Activated effector memory CD4-positive, alpha-beta T cell treated with anti-CD3 and anti-CD28 coated beads, Interleukin-2, amount 50 U/mL, for 16 hours (primary cell): ENCODE measurements around the gene NEDD9.
A peak's percentile ranks its signal among the peaks of the same experiment; 100 is the strongest.

Experiments used
- DNase-seq: peaks from one replicate; pipeline ENCODE4 v3.0.0-alpha.2; 2020

Gene NEDD9

DNA sequence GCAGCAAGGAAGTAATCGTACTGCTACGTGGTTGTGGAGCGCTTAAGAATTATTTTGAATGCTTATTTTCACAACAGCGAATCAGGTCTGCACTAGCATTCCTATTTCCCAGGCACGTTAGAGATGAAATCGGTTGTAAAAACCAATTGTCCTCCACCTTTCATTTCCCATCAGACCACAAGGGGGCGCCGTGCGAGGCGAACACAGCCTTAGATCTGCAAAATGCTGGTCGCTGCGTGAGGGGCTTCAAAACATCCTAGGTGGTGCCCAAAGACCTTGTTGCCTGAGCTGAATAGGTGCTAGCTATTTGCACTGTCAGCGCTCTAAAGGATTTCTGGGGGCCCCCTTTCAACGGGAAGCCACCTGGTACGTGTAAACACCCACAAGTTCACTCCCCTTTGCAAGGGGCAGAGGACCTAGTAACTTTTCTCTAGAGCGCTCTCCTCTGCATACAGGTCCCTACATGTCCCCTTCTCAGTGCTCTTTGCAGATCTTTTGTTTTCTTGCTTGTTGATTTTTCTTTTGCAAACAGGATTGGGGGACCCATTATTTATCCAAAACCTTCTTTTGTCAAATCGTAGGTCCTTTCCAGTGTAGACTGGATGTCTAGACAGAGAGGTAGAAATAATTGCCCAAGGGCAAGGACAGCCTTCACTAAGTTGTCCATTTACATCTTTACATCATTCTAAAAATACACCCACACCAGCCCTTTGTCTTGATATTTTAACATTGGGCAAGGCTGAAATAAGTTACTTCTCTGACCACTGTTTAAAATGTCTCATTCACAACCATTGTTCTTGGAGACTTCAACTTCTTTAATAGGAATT lies 59.8 kb downstream of the NEDD9 start:
- peak; percentile 92 for DNase-seq

DNA sequence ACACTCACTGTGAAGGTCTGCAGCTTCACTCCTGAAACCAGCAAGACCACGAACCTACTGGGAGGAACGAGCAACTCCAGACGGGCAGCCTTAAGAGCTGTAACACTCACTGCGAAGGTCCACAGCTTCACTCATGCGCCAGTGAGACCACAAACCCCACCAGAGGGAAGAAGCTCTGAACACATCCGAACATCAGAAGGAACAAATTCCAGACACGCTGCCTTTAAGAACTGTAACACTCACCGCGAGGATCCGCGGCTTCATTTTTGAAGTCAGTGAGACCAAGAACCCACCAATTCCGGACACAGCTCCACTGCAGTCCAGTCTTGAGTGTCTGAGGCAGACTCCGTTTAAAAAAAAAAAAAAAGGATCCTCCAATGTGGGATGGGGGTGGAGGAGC lies 60.5 kb downstream of the NEDD9 start:
- no peak for DNase-seq

DNA sequence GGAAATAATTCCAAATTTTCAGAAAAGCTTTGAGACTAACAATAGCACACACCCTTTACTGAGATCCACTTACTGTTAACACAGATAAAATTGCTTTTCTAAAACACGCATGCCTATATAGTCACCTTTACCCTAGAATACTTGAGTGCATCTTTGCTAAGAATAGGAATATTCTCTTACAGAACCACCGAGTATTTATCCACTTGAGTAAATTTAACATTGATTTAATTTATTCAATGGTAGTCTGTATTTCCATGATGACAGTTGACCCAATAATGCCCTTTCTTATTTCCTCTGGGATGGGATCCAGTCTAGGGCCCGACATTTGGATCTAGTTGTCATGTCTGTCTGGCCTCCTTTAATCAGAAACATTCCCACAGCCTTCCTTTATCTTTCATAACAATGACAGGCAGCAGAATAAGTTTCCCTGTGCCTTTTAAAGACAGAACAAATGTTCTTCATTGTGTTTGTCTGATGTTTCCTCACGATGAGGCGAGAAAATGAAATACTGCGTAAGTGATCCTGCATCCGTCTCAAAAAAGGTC lies 64.3 kb downstream of the NEDD9 start:
- DNase-seq = no peak

DNA sequence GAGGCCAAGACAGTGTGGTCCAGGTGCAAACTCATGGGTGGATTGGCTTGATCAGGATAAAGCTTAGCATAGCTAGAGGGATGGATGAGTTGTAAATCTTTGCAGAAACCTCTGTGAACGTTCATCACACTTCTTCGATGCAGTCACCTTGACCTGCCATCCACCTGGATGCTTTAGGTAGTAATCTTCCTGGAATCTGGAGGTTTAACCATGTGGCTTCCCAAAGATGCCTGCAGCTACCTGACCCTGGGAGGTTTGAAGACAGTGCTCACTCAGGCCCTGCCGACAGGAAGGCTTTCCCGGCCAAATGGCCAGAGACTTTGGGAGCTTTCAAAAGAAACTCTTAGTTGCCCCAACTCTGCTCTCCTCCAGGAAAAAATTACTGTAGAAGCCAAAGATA lies 65.5 kb downstream of the NEDD9 start:
- no peak for DNase-seq

DNA sequence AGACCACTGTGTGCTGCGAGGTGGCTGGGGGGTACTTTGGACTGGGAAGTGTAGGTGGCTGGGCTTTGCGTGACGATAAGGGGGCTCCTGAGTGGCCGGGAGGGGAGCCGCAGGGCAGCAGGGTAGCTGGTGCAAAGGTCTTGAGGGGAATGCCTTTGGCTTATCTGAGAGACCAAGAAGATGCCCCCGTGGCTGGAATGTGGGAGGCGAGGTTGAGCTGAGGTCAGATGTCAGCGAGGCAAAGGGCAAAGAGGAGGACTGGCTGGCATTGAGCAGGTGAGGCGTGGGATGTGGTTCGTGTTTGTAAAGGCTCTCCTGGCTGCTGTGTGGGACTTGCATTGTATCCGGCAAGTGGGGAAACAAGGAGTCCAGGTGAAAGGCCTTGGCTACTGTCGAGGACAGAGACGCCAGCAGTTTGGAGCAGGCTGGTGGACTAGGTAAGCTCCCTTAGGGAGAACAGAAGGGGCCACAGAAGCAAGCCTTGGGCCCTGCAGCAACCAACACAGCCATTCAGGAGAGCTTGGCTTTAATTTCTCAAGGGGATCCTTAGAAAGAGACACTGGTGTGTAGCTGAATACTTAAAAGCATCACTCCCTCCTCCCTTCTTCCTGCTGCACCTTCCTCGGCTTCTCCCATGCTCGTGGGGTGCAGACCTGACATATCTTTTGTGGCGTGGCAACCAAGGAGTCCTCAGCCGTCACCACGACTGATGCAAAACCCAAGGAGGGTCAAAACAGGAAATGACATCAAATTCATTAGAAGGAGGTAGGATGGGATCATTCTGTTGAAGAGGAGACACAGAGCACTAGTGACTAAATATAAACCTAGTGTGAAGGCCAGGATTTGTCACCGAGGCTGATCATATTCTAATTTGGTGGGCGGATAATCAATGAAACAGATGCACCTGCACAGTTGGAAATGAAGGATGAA lies 67.5 kb downstream of the NEDD9 start:
- DNase-seq = no peak

DNA sequence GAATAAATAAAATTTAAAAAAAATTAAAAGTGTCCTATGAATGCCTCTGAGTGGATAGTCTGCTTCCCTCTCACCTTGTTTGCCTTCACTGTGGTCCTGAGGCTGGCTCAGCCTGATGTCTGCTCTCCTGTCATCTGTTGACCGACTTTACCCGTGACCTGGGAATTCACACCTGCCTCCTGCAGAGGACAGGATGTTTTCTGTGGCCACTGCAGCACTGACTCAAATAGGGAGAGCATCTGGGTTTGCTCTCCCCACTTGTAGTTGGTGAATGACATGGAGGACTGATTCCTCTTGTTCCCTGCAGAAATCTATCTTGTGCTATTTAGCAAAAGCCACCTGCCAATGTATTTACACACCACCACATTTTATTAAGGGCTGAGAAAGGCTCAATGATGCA lies 68.5 kb downstream of the NEDD9 start:
- no peak for DNase-seq

DNA sequence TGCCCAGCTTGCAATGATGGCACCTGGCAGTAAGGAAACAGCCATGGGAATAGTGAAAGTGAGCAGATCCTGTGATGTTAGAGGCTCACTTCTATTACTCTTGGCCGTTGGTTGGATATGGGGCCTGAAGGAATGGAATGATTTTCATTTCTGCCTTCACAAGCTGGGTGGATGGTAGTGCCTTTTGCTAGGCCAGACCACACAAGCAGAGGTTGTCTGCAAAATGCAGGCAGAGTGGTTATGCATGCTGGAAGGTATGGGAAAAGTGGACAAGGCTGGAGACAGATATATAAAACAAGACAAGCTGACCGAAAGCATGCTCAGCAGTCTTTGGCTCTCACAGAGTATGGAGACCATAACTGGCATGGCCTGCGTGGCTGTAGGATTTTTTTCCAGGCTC lies 70.2 kb downstream of the NEDD9 start:
- DNase-seq = no peak

DNA sequence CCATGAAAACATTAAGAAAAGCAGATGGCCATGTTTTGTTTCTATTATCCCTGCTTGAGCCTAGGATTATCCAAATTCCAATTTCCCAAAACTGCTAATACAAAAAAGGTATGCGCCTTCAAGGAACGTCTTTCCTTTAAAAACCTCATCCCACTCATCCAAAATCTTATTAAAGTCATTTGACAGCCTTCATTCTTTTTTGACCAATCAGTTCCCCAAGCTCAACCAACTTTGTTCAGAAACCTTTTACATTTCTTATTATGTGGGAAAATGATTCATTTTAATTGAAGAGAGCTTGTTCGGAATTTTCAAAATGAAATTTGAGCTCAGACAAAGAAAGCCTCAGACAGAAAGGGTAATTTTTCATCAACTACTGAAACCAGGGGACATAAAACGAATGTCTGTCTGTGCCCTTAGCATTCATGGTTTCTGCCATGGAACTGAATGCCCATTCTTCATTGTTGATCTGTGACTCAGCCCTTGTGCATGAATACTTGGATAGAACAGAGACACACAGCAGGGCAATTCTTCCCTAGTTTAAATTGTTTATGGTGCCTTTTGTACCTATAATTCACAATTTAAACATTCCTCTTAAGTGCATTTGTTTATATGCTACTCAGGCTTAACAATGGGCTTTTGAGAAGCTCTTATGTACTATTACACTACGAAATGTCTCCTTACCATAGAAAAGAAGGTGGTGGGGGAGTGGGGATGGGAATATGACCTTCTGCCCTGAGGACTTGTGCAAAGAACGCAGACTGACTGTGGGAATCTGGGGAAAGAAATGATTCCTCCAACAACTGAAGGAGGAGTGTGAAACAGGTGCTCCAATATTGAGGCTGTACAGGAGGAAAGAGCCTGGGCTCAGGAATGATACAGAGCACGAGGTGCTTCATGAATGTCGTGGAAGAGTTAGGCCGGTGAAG lies 71.2 kb downstream of the NEDD9 start:
- no peak for DNase-seq

DNA sequence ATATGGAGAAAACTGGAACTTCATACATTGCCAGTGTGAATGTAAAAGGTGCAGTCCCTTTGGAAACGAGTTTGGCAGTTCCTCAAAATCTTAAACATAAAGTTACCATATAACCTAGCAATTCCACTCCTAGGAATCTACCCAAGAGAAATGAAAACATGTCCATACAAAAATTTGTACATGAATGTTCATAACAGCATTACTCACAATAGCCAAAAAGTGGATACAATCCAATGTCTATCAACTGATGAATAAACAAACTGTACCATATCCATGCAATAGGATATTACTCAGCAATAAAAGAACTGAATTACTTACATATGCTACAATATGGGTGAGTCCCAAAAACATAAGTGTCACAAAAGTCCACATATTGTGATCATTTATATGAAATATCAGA lies 72.3 kb downstream of the NEDD9 start:
- DNase-seq = no peak

DNA sequence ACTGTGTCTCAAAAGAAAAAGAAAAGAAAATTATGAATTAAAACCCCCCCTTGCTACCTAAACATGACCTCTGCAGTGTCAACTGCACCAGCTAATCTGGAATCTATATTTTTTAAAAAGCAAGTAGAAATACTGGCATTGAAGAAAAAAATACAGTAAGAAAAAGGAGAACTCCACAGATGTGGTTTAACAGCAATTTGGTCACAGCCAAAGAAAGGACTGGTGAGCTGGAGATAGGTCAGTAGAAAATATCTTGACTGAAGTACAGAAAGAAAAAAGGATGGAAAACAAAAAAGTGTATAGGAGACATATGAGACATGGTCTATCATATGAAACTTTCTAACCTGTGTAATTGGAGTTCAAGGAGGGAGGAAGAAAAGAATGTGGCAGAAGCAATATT lies 76.9 kb downstream of the NEDD9 start:
- no peak for DNase-seq

DNA sequence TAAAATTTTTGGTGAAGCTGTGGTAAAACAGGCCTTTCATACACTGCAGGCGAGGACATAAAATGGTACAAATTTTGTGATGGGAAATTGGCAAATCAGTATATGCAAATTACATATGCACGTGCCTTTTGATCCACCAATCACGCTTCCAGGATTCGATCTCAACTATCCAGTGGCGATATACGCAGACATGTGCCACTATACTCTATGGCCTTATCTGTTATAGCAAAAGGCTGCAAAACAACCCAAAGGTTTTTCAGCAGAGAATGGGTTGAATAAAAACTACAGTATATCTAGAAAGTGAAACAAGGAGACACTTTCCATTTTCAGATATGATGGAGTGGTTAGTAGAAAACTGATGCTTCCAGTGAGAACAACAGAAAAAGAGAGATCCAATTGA lies 79.0 kb downstream of the NEDD9 start:
- no peak for DNase-seq

DNA sequence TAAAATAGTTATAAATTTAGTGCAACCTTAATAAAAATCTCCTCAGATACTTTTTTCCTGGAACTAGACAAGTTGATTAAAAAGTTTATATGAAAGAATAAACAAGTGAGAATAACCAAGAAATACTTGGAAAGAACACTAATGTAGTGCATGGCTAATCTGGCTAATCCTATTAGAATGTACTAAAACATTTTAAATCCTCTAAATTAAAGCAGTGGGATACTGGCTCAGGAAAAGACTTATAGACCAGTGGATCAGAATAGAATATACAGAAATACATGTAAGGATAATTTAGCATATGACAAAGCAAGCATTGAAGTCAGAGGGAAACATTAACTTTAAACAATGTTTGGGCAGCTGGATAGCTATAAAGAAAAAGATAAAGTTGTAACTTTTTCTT lies 79.9 kb downstream of the NEDD9 start:
- no peak for DNase-seq

DNA sequence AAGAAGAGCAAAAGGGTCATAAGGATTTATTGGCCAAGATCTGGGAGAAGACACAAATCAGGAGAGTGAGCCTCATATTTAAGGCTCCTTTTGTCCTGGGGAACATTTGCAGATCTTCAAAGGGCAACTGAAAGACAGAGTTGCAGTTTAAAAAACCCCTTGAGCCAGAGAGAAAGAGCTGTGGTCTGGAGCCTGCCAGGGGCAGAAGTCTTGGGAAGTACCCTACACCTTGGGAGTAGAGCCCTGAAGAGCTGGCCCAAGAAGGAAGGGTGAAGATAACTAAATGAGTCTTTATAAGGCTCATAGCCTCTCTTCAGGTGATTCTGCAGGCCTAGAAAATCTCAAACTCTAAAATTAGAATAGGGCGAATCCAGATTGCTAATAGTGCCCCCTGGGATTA lies 81.0 kb downstream of the NEDD9 start:
- no peak for DNase-seq

DNA sequence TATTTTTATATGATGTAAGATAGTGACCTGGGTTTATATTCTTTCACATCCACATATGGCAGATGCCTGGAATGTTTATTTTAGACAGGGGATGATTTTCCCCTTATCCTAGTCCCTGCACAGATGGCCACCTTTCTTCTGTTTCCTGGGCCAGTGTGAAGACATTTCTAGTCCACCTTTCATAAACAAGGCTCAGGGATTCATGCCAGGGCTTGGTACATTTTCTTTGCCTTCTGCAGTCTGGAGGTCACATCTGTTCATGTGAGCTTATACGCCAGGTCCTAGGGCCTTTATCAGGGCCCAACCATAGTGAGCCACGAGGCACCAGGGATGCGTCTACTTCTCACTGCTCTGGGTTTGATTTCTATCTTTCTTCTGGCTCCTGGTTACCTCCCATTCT lies 82.9 kb downstream of the NEDD9 start:
- DNase-seq = no peak

DNA sequence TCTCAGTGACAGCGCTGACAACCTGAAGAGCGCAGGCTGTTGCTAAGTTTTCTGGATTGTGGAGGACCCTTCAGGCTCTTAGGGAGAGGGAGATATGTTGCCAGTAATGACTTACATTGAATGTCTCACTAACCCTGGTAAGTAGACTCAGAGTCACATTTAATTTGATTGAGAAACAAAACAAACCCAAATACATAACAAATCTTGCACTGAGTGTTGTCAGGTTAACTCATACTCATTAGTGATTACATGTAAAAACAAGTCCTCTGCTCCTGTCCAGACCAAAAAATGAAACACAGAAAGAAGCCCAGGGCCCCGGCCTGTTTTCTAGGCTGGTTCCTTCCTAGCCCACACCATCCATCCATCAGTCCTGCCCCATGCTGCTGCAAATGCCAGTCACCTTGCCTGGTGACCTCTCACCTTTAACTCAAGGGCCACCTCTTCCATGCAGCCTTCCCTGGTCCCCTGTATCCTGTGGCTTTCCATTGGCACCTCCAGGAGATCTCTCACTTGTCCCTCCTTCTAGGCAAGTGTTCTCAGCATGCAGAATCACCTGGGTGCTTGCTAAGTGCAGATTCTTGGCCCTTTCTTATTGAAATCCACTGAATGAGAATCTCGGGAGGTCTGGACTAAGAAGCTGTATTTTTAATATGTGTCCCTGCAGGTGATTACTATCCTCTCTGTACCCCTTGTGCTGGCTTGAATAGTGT lies 86.2 kb downstream of the NEDD9 start:
- no peak for DNase-seq

DNA sequence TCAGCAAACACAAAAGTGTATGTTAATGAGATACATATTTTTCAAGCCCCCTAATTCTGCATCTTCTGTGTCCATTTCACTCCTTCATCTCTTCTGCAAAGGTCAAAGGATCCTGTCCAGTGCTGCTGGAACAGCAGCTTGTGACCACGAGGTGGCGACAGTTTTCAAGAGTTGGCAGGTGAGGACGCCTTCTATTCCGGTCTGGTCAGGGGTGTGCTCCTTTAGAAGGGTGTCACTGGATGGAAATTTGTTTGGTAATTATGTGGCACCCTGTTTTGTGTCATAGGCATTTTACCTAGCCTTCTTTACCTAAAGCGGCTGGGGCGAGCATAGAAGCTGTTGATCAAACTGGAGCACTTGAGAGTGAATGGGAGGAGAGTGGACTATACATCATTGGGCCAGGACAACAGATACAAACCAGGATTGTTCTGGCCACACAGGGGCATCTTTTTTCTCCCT lies 88.0 kb downstream of the NEDD9 start:
- peak; percentile 91 for DNase-seq

DNA sequence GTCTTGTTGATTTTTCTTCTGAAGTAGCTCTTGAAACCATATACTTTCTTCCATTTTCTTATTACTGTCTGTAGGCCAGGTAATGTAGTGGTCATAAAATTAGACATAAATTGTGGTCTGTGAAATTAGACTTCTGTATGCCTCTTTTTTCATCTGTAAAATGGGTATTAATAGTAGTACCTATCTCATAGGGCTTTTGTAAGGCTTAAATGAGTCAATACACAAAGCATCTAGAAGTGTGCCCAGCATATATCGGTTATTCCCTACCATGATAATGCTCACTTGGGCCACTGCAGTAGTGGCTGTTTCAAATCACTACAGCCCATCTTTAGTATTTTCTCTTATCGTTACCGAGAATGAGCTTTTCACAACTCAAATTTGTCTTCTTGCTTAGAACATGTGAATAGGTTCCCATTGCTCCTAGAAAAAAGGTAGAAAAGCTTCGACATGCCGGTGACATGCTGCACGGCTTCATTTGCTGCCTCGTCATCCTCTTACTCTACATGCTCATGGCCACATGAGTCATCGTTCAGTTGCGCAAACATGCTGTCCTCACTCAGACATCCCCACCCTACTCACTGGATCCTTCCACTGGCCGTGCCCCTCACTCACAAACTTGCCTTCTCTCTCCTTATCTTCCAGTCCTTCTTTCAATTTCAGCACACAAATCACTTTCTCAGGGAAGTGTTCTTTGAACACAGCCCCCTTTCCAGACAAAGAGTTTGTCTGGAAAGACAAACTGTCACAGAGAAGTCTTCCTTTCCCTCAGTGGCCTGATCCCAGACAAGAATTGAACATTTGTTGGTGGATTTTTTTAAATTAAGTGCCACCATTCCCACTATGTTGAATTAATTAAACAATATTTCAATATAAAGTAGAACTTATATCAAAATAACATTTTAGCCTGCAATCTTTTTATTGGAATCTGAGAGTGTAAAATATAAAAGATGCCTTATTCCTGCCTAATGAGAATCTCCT lies 88.8 kb downstream of the NEDD9 start:
- no peak for DNase-seq

DNA sequence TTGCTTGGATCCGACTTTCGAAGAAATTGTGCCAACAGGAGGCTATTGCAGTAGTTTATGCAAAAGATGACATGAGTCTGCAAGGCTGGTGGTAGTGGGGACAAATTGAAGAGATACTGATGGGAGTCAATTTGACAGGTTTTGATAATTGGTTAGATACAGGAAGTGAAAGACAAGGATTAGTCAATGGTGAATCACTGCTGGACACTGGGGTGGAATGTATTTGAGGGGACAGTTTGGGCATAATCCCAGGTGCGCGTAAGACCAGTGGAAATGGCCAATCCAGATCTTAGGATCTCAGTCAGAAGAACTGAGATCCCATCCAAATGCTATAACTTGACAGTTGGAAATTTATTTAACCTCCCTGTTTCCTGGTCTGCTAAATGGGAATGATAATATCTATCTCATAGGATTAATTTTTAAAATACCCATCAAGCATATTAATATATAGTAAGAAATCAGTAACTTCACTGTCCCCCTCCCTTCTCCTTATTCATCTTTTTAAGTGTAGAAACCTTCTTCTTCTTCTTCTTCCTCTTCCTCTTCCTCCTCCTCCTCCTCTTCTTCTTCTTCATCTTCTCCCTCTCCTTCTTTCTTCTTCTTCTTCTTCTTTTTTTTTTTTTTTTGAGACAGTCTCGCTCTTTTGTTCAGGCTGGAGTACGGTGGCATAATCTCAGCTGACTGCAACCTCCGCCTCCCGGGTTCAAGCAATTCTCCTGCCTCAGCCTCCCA lies 90.0 kb downstream of the NEDD9 start:
- no peak for DNase-seq

DNA sequence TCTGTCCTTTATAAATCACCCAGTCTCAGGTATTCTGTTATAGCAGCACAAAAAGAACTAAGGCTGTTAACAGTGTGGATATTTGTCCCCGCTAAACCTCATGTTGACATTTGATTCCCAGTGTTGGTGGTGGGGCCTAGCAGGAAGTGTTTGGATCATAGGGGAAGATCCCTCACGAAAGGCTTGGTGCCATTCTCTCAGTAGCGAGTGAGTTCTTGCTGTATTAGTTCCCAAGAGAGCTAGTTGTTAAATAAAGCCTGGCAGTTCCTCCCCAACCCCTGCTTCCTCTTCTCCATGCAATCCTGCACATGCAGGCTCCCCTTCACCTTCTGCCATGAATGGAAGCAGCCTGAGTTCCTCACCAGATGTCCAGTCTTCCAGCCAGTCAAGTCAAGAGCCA lies 91.2 kb downstream of the NEDD9 start:
- no peak for DNase-seq

DNA sequence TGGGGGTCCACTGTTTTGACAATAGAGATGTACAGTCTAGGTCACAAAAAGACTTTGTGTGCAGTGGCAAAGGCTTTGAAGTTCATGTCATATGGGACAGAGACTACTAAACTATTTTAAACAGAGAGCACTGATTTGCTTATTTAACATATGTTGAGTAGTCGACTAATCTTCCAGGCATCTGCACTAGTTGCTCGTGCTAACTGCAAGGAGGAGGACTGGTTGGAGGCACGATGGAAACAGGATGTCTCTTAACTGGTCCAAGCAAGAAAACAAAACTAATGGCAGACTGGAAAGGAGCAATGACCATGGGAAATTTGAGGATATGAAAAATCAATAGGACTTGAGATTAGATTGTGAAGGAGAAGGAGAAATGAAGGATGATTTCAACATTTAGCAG lies 92.4 kb downstream of the NEDD9 start:
- DNase-seq = no peak
